GM12891 (cell line): ENCODE data around the gene SLC2A8.

Source experiments
- PAX5 ChIP-seq: IDR thresholded peaks from 2 replicates; pipeline ENCODE4 v1.6.1; 2011; ENCODE audit warnings: low read length, moderate library complexity, mild to moderate bottlenecking; ENCODE audit not compliant: insufficient read depth, severe bottlenecking
- POLR2A ChIP-seq: IDR thresholded peaks from 2 replicates; pipeline ENCODE4 v1.6.1; 2011; ENCODE audit warnings: low read depth, low read length, control low read depth
- POLR2AphosphoS5 ChIP-seq: IDR thresholded peaks from 2 replicates; pipeline ENCODE4 v1.6.1; 2011; ENCODE audit warnings: low read depth, low read length, control low read depth
- SPI1 ChIP-seq: IDR thresholded peaks from 2 replicates; pipeline ENCODE4 v1.6.1; 2011; ENCODE audit warnings: low read depth, low read length, control low read depth
- TAF1 ChIP-seq: IDR thresholded peaks from 2 replicates; pipeline ENCODE4 v1.6.1; 2011; ENCODE audit warnings: low read depth, low read length, control low read depth

DNA sequence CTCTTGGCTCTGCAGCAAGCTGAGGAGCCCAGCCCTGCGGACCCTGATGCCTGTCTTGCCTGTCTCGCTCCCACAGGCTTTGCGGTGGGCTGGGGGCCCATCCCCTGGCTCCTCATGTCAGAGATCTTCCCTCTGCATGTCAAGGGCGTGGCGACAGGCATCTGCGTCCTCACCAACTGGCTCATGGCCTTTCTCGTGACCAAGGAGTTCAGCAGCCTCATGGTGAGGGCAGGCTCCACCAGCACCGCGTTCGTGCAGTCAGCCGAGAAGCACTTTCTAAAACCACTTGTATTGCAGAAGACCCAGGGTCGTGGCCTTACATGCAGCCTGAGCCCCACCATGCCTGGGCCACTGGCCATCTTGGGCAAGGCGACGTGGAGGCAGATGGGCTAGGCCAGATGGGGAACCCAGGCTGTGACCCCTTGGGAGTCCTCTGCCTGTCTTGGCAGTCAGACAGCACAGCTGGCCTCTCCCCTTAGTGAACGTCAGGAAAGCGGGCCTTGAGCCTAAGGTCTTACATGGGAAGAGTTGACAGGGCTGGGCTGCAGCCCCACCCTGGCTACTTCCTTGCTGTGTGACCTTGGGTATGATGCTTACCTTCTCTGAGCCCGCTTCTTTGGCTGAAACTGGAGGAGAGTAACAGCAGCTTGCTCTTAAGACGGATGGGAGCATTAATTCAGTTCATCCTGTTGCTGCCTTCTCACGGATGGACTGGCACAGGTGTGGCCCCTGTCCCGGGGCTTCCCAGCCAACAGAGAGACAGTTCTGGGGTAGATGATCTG lies 8.6 kb downstream of the SLC2A8 start:
- TF ChIP-seq POLR2A (no peak), POLR2AphosphoS5 (no peak), TAF1 (no peak), PAX5 (no peak), SPI1 (no peak)
